ENCODE data around the gene SLC24A3.

- TF ChIP-seq CTCF (IDR thresholded peaks at IDR 0.05; ENCODE audit: insufficient read depth, low read depth, low read length) (no peak), EZH2 (IDR thresholded peaks at IDR 0.05; ENCODE audit: insufficient read depth, low read length) (no peak)
These were observed 155.1 kb downstream of the SLC24A3 start for GRCh38 chr20:19367591-19367990.

All from astrocyte (in vitro differentiated cells and primary cell).